ENCODE data around the gene CCDC148.
A peak's percentile ranks its signal among the peaks of the same experiment; 100 is the strongest.

CCDC148 gene

GRCh38 chr2:158207354-158207753 lies 249.2 kb downstream of the CCDC148 start:
- no peak for DNase-seq (ENCODE audit: low read depth)

DNA sequence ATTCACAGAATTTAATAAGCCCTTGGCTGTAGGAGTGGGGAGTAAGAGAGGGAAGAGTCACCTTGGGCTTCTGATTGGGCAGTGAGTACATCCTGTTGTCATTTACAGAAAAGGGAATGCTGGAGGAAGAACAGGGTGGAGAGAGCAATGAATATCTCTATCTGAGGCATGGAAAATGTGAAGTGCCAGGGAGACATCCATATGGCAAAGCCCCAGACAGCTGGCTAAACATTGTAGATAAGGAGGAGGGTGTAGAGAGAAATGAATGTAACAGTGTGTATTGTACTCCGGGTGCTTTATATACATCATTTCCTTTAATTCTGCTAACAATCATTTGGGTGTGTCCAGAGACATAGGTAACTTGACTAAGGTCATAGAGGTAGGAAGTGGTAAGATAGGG lies 251.3 kb downstream of the CCDC148 start:
- DNase-seq (ENCODE audit: low read depth): no peak

DNA sequence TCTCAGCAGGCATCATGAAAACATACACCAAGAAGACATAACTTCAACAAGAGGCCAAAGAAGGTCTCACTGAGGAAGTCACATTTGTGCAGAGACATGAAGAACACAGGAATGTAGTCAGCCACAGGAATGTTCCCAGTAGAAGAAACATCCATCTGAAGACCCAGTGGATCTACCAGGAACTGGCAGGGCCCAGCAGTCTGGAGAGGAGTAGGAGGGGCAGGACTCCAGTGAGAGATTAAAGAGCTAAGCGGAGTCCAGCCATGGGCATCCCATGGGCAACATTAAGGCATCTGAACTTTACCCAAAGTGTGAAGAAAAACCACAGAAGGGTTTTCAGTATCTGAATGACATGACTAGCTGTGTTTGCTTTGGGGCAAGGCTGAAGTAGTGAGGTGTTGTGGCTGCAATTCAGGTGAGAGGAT lies 251.8 kb downstream of the CCDC148 start:
- no peak for DNase-seq (ENCODE audit: low read depth)

- no peak for DNase-seq (ENCODE audit: low read depth)
Measured at GRCh38 chr2:158202161-158202815, 254.3 kb downstream of the CCDC148 start.

DNA sequence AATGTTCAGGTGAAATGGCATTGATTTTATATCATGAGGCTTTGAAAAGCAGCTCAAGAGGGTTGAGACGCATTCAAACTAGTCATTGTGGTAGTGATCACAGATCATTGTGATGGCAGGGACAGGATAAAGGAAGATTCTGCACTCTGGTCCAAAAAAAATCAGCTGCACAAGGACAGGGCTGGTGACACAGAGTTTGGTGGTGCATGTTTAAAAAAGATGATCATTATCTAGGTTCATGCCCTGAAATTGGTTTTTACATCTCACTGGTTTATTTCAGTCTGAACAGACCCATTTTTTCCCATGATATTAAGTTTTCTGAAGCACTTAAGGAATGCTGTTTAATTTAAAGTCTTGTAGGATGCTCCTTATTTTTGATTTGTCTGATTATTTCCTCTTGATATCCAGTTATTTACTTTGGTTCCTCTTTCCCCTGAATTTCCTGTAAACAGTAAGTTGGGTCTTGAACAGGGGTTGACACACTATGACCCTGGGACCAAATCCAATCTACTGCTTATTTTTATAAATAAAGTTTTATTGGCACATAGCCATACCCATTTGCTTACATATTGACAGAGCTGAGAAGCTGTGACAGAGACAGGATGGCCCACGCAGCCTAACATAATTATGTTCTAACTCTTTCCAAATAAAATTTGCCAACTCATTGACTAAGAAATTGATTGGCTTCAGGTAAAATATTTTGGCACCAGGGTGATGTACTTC lies 256.5 kb downstream of the CCDC148 start:
- DNase-seq (ENCODE audit: low read depth): no peak

DNA sequence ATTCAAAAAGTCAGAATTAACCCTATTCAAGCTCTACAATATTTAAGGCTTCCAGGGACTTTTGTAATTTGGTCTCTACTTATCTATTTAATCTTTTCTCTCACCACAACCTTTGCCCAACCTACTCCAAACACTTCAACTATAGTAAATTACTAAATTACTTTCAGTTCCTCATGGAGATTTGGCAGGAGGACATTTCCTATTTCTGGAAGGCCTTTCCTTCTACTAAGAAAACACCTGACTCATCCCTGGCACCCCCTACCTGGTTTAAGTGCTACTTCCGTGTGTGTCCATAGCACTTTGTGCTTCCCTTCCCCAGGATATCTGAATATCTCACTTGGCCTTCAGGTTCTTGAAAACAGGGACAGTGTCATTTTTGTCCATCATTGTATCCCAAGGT lies 258.6 kb downstream of the CCDC148 start:
- DNase-seq (ENCODE audit: low read depth): no peak

DNA sequence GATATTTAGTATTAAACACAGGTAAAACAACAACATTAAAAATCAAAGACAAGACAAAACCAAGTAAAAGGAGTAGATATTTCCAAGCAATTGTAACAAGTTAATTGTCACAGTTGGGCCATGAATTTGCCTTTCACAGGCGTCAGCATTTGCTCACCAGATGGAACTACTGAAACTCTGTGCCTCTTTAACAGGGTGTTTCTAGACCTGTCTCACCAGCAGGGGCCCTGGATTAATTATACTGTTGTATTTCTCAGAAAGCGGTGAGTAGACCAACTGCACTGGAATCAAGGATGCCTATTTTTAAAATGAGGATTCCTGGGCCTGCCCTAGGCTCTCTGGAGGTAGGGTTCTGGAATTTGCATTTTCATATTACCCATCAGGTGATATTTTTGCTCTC lies 262.3 kb downstream of the CCDC148 start:
- DNase-seq (ENCODE audit: low read depth): no peak

DNA sequence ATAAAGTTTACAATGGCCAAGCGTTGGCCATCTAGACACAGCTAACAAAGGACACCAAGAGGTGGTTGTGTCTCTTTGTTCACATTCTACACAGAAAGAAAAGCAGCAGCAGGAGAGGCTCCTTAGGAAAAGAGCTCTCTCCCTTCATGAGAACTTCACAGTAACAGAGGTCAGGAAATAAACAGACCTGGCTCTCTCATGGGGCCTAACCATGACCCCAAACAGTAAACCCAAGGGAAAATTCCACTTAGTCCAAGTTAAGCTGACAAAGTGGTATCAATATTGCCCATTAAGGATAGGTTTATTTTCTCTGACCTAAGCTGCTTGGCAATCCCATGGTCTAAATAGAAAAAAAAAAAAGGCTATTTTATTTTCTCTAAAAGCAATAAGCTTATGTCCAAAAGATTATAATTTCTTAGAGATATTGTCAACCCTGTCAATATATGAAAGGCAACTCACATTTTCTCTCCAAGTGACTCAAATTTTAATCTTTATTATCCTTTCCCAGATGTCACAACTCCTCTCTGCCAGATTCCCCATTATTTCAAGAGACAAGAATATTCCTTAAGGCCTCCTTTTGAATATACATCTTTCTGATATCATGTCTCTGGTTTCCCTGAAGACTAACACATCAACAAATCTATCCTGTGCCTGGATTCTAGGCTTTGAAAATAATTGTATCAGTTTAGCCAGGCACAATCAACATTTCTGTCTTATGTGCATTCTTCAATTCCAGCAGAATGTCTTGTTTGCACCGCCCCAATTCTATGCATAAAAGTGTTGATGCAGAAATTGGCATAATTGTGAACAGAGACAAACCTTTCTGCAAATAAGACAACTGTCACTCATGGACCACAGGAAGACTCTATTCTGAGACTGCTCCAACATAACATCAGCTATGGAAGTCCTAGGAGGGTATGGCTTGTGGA lies 263.8 kb downstream of the CCDC148 start:
- no peak for DNase-seq (ENCODE audit: low read depth)

GRCh38 chr2:158191076-158191895 lies 265.3 kb downstream of the CCDC148 start:
- DNase-seq (ENCODE audit: low read depth): peak; percentile 0

DNA sequence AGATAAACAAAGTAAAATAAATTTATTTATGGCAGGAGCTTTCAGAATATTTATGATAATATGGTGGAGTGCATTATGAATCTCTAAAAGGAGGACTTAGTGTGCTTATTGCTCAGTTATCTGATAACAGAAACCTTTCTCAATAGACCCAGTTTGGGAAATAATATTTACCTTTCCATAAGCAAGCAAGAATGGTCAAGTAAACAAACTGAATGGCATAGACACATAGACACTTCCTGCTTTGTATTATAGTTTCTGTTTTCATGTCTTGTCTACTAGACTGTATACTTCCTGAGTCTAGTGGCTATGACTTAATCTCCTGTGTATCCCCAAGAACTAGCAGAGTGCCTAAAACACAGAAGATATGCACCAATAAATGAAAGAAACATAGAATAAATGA lies 267.0 kb downstream of the CCDC148 start:
- DNase-seq (ENCODE audit: low read depth): no peak

- DNase-seq (ENCODE audit: low read depth): no peak
Measured at GRCh38 chr2:158187908-158188307, 268.6 kb downstream of the CCDC148 start.

DNA sequence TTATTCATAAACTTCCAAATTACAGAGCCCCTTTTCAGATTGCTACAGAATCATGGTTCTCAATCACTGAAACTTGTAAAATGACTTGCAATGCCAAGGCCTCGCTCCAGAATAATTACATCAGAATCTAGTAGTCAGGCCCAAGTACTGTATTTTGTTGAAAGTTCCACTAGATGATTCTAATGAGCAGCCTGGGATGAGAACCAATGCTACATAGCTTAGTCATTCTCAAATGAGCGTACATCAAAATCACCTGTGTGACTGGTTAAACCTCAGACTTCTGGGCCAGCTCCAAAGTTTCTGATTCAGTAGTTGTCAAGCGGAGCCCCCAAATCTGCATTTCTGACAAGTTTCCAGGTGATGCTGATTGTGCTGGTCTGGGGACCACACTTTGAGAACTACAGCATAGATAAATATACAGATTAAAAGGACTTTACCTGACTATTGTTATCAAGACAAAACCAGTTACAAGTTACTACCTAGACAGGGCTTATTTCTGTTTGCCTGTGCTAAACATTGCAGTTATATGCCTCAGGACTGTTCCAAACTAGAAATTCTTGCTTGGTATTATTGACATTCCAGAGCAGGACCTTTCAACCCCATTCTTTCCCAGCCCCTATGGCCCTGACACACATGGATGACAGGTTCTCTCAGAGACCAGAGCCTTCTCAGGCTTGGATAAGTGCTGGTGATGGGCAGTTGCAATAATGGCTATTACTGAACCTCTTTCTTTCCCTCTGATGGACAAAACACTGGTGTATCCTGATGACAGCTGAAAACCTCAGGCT lies 271.8 kb downstream of the CCDC148 start:
- no peak for DNase-seq (ENCODE audit: low read depth)

DNA sequence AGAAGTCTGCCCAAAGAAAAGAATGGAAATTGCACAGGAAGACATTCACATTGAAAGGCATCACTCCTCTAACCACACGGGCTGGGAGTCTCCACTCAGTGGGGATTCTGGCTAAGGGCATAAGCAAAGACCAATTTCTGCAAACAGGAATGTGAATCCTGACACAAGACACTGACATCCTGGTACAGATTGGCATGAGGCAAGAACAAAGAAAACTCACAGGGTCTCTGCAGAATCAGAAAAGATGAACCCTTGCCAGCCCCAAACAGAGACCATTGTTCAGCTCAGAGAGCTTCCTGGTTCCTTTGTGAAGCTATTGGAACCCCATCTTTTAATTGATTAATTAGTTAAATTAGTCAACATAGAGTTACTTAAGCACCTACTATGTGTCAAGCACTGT lies 272.6 kb downstream of the CCDC148 start:
- no peak for DNase-seq (ENCODE audit: low read depth)

DNA sequence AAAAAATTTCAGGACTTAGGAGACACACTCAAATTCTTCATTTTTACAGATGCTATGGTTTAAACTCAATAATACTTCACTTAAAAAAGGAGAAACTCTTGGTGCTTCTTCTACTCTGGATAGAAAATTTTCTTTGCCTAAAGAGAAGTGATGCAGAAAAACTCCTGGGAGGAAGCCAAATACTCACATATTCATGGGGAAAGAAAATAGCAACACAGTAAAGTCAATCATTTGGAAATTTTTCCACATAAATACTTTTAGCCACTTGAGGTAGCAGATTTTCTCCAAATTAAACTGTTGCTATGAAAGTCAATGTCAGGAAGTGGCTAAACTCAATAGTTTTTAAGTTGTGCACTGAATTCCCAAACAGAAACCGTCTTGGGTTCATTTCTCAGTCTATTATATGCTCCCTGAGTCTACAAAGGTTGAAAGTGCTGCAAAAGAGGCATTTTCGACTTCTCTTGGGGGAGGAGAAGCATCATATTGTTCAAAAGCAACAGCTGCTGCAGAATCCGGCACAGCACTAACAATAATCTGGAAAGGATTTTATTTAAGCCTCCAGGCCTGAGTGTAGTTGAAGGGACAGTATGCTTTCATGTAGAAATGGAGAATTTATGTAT lies 273.8 kb downstream of the CCDC148 start:
- no peak for DNase-seq (ENCODE audit: low read depth)

- no peak for DNase-seq (ENCODE audit: low read depth)
Measured at GRCh38 chr2:158181171-158181570, 275.4 kb downstream of the CCDC148 start.

GRCh38 chr2:158179660-158180059 lies 276.9 kb downstream of the CCDC148 start:
- DNase-seq (ENCODE audit: low read depth): no peak

- no peak for DNase-seq (ENCODE audit: low read depth)
Measured at GRCh38 chr2:158178646-158179045, 277.9 kb downstream of the CCDC148 start.

DNA sequence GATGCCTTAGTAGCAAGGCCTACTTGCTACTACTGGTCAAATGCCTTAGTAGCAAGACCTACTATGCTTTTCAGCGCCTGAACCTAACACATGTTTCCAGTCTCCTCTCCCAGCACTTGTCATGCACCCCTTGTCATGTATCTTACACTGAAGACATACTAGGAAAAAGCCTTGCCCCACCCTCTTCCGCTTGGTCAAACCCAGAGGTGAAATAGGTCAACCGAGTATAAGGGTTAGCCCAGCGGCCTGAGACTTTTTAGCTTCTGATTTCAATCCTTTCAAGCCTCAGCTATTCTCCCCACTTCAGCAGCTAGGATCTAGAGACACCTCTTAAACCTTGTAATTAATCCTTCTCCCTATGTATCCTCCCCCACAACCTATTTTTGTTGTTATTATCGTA lies 281.6 kb downstream of the CCDC148 start:
- DNase-seq (ENCODE audit: low read depth): no peak

DNA sequence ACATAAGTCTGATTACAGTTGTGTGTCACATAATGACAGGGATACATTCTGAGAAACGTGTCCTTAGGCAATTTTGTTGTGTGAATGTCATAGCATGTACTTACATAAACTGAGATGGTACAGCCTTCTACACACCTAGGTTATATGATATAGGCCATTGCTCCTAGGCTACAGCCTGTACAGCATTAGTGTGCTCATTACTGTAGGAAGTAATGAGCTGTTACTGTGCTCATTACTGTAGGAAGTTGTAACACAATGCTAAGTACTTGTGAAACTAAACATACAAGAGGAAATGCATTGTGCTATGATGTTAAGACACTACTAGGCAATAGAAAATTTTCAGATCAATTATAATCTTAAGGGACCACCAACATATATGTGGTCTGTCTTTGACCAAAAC lies 282.1 kb downstream of the CCDC148 start:
- DNase-seq (ENCODE audit: low read depth): no peak

- no peak for DNase-seq (ENCODE audit: low read depth)
Measured at GRCh38 chr2:158172719-158173118, 283.8 kb downstream of the CCDC148 start.

- DNase-seq (ENCODE audit: low read depth): no peak
Measured at GRCh38 chr2:158154596-158154995, 302.0 kb downstream of the CCDC148 start.
